Liver (tissue), 9 donors: ENCODE results near the gene CHKA. TPM values are rescaled to one million over a fixed set of nuclear protein-coding genes. Genes with fewer than 3 reads are reported as not detected.

Experiments used
- DNase-seq: peaks from one replicate; pipeline ENCODE4 v3.0.0-alpha.2; 2017; ENCODE audit warnings: low spot score
- H3K27ac ChIP-seq, 2 donors: one replicate each; pipeline ENCODE4 v1.7.0; 2013; ENCODE audit warnings: inconsistent platforms in 2 of 2, low read length in 2 of 2, control low read depth in 1 of 2, low read depth in 1 of 2, mild to moderate bottlenecking in 1 of 2
- H3K27me3 ChIP-seq, 4 donors: one replicate each; pipeline versions ENCODE4 v1.6.1 to v1.7.0; 2013; ENCODE audit warnings: low read length in 3 of 4, inconsistent platforms in 1 of 4, mild to moderate bottlenecking in 1 of 4, moderate library complexity in 1 of 4; ENCODE audit not compliant: control insufficient read depth in 4 of 4, insufficient read depth in 4 of 4
- H3K36me3 ChIP-seq, 4 donors: one replicate each; pipeline versions ENCODE4 v1.6.1 to v1.7.0; 2013; ENCODE audit warnings: low read length in 3 of 4, mild to moderate bottlenecking in 3 of 4, low read depth in 1 of 4, moderate library complexity in 1 of 4; ENCODE audit not compliant: control insufficient read depth in 4 of 4, insufficient read depth in 3 of 4
- H3K4me1 ChIP-seq, 4 donors: one replicate each; pipeline versions ENCODE4 v1.6.1 to v1.7.0; 2013; ENCODE audit warnings: low read length in 3 of 4, mild to moderate bottlenecking in 3 of 4, moderate library complexity in 1 of 4; ENCODE audit not compliant: control insufficient read depth in 4 of 4, insufficient read depth in 4 of 4
- H3K4me3 ChIP-seq, 3 donors: one replicate each; pipeline versions ENCODE4 v1.6.1 to v1.7.0; 2013; ENCODE audit warnings: low read length in 3 of 3, control low read depth in 1 of 3, low read depth in 1 of 3, mild to moderate bottlenecking in 1 of 3
- H3K9ac ChIP-seq, 2 donors: one replicate each; pipeline ENCODE4 v1.7.0; 2013; ENCODE audit warnings: low read length in 2 of 2, mild to moderate bottlenecking in 2 of 2, moderate library complexity in 2 of 2, control low read depth in 1 of 2, low read depth in 1 of 2
- H3K9me3 ChIP-seq, 4 donors: one replicate each; pipeline versions ENCODE4 v1.6.1 to v1.7.0; 2013; ENCODE audit warnings: low read length in 3 of 4; ENCODE audit not compliant: control insufficient read depth in 4 of 4
- EGR1 ChIP-seq, 2 donors: IDR thresholded peaks; 2 replicates each; pipeline ENCODE4 v1.6.1; 2016 to 2018; ENCODE audit warnings: antibody characterized with exemption in 2 of 2, low read depth in 2 of 2
- FOXA1 ChIP-seq: IDR thresholded peaks from 2 replicates; pipeline ENCODE4 v1.6.1; 2016; ENCODE audit warnings: antibody characterized with exemption
- FOXA2 ChIP-seq: IDR thresholded peaks from 2 replicates; pipeline ENCODE4 v1.6.1; 2016; ENCODE audit warnings: antibody characterized with exemption
- GABPA ChIP-seq, 2 donors: IDR thresholded peaks in 1 of 2; conservative IDR thresholded peaks in 1 of 2; 2 replicates each; pipeline ENCODE4 v1.6.1; 2016; ENCODE audit warnings: antibody characterized with exemption in 2 of 2, mild to moderate bottlenecking in 1 of 2, moderate library complexity in 1 of 2
- HNF4A ChIP-seq, 2 donors: conservative IDR thresholded peaks; 2 replicates each; pipeline ENCODE4 v1.6.1; 2016; ENCODE audit warnings: antibody characterized with exemption in 2 of 2, mild to moderate bottlenecking in 2 of 2
- HNF4G ChIP-seq: IDR thresholded peaks from 2 replicates; pipeline ENCODE4 v1.6.1; 2016; ENCODE audit warnings: antibody characterized with exemption
- JUND ChIP-seq, 2 donors: IDR thresholded peaks; 2 replicates each; pipeline ENCODE4 v1.6.1; 2016; ENCODE audit warnings: antibody characterized with exemption in 2 of 2
- NR2F2 ChIP-seq: IDR thresholded peaks from 2 replicates; pipeline ENCODE4 v1.6.1; 2016; ENCODE audit warnings: antibody characterized with exemption
- RAD21 ChIP-seq, 2 donors: IDR thresholded peaks; 2 replicates each; pipeline ENCODE4 v1.6.1; 2016; ENCODE audit warnings: antibody characterized with exemption in 2 of 2, mild to moderate bottlenecking in 2 of 2
- RXRA ChIP-seq, 2 donors: IDR thresholded peaks; 2 replicates each; pipeline ENCODE4 v1.6.1; 2017 to 2018; ENCODE audit warnings: antibody characterized with exemption in 2 of 2, mild to moderate bottlenecking in 1 of 2
- SP1 ChIP-seq: IDR thresholded peaks from 2 replicates; pipeline ENCODE4 v1.6.1; 2018; ENCODE audit warnings: antibody characterized with exemption, mild to moderate bottlenecking
- TAF1 ChIP-seq: conservative IDR thresholded peaks from 2 replicates; pipeline ENCODE4 v1.6.1; 2016; ENCODE audit warnings: antibody characterized with exemption, mild to moderate bottlenecking
- YY1 ChIP-seq: IDR thresholded peaks from 2 replicates; pipeline ENCODE4 v1.6.1; 2016; ENCODE audit warnings: antibody characterized with exemption, mild to moderate bottlenecking
- WGBS: extraction: QIAGEN DNeasy Blood & Tissue Kit; methylation state at CpG from one replicate; pipeline ENCODE4 v1.1.7; 2013; 5-methylcytosine and 5-hydroxymethylcytosine counted together
- polyA plus RNA-seq, 2 donors: library from polyadenylated mRNA; stranded (reverse) in 1 of 2; unstranded in 1 of 2; fragments of 200-250 nt in 1 of 2; fragments of >200 nt in 1 of 2; fragmentation: Nextera tagmentation in 1 of 2; extraction: Ambion mirVana in 1 of 2; gene quantifications; one replicate each; pipeline versions ENCODE4 v1.2.1 to v1.2.3, GENCODE V29; 2013 to 2015
- total RNA-seq, 2 donors: library from RNA; depleted of rRNA; stranded (reverse); fragments of >200 nt; gene quantifications; one replicate each; pipeline ENCODE4 v1.2.3, GENCODE V29; 2014
- TF ChIP-seq, protein P1 (sequence below): IDR thresholded peaks from 2 replicates; pipeline ENCODE4 v1.6.1; 2016; ENCODE audit warnings: antibody characterized with exemption
- TF ChIP-seq, protein P2 (sequence below): fragments of 150-350 bp; IDR thresholded peaks from 2 replicates; pipeline ENCODE4 v1.5.1; 2017; ENCODE audit warnings: improper control_type of control experiment, low read depth, low read length; ENCODE audit not compliant: missing input control
- TF ChIP-seq, protein P3 (sequence below): IDR thresholded peaks from 2 replicates; pipeline ENCODE4 v1.6.1; 2016; ENCODE audit warnings: antibody characterized with exemption
- TF ChIP-seq, protein P4 (sequence below): IDR thresholded peaks from 2 replicates; pipeline ENCODE4 v1.6.1; 2016; ENCODE audit warnings: antibody characterized with exemption
- TF ChIP-seq, protein P5 (sequence below): IDR thresholded peaks from 2 replicates; pipeline ENCODE4 v1.6.1; 2016; ENCODE audit warnings: antibody characterized with exemption, mild to moderate bottlenecking
- donor health status: healthy.
- donor health status: healthy.
- donor health status: healthy.
- donor health status: healthy.
- donor health status: healthy.

CHKA gene
- total and polyA plus RNA-seq, 4 donors: 11.4 to 41.9 (median 17.3) TPM

DNA sequence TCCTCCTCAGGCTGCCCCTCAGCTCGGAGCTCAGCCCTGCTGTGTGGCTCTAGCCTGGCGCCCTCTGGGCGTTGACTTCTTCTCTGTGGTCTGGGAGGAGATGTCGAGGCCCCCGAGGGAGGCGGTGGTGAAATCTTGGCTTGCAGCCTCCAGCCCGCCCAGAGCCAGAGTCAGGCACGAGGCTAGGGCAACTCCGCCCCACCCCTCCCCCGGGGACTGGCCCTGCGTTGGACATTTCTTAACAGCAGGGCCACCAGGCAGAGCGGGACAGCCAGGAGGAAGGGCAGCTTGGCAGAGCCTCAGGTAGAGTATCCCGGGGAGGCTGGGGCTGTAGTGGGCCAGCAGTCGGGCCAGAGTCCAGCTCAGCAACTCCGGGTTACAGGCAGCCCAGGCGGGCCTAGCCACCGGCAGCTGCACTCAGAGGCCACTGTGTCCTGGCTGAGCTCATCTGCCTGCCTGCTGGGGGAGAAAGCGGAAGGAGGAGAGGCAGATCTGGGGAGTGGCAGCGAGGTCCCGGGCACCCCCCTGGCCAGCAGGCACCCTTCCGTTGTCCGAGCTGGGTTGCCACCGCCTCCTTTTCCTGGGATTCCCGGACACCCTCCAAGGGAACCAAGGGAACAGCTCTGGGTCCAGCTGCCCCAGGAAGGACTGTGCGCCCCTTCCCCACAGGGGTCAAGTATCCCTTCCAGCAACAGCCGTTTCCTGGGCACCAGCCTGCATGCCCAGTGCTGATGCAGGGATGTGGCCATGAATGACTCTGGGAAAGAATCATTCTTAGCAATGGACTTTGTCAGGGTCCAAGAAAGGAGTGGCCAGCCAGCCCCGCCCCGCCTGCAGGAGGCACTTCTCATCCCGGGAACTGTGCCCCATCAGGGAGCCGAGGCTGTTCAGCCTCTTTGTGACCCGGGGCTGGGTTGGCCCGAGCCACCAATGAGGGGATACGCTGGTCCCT is 110.8 kb downstream of the CHKA start, which contains the start of gene ALDH3B1:
Gene ALDH3B1 (plus strand): TSS at position 238 of the 952 bp plus-strand sequence. CDS start 4,971 bp downstream, outside the sequence.
- no peak for TF ChIP-seq GABPA (IDR thresholded peaks at IDR 0.05 in 1 of 2, conservative IDR thresholded peaks at IDR 0.05 in 1 of 2)
- TF ChIP-seq, protein P1, sequence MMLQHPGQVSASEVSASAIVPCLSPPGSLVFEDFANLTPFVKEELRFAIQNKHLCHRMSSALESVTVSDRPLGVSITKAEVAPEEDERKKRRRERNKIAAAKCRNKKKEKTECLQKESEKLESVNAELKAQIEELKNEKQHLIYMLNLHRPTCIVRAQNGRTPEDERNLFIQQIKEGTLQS: no peak
- TF ChIP-seq FOXA1: no peak
- peak in 1 of 2 donors; percentile 59 for TF ChIP-seq RAD21 (IDR thresholded peaks at IDR 0.05)
- TF ChIP-seq TAF1: no peak
- TF ChIP-seq, protein P2, sequence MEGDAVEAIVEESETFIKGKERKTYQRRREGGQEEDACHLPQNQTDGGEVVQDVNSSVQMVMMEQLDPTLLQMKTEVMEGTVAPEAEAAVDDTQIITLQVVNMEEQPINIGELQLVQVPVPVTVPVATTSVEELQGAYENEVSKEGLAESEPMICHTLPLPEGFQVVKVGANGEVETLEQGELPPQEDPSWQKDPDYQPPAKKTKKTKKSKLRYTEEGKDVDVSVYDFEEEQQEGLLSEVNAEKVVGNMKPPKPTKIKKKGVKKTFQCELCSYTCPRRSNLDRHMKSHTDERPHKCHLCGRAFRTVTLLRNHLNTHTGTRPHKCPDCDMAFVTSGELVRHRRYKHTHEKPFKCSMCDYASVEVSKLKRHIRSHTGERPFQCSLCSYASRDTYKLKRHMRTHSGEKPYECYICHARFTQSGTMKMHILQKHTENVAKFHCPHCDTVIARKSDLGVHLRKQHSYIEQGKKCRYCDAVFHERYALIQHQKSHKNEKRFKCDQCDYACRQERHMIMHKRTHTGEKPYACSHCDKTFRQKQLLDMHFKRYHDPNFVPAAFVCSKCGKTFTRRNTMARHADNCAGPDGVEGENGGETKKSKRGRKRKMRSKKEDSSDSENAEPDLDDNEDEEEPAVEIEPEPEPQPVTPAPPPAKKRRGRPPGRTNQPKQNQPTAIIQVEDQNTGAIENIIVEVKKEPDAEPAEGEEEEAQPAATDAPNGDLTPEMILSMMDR: no peak
- peak; percentile 71 for TF ChIP-seq YY1
- no peak for TF ChIP-seq EGR1 (IDR thresholded peaks at IDR 0.05; ENCODE audit: low read depth in 2 of 2)
- TF ChIP-seq JUND (IDR thresholded peaks at IDR 0.05): peak in 1 of 2 donors; percentile 60
- peak; percentile 85 to 89 for TF ChIP-seq RXRA (IDR thresholded peaks at IDR 0.05)
- TF ChIP-seq HNF4A (conservative IDR thresholded peaks at IDR 0.05): peak; percentile 87 to 88
- peak; percentile 95 for TF ChIP-seq SP1
- TF ChIP-seq, protein P3, sequence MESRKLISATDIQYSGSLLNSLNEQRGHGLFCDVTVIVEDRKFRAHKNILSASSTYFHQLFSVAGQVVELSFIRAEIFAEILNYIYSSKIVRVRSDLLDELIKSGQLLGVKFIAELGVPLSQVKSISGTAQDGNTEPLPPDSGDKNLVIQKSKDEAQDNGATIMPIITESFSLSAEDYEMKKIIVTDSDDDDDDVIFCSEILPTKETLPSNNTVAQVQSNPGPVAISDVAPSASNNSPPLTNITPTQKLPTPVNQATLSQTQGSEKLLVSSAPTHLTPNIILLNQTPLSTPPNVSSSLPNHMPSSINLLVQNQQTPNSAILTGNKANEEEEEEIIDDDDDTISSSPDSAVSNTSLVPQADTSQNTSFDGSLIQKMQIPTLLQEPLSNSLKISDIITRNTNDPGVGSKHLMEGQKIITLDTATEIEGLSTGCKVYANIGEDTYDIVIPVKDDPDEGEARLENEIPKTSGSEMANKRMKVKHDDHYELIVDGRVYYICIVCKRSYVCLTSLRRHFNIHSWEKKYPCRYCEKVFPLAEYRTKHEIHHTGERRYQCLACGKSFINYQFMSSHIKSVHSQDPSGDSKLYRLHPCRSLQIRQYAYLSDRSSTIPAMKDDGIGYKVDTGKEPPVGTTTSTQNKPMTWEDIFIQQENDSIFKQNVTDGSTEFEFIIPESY: no peak
- TF ChIP-seq, protein P4, sequence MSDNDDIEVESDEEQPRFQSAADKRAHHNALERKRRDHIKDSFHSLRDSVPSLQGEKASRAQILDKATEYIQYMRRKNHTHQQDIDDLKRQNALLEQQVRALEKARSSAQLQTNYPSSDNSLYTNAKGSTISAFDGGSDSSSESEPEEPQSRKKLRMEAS: no peak
- TF ChIP-seq, protein P5, sequence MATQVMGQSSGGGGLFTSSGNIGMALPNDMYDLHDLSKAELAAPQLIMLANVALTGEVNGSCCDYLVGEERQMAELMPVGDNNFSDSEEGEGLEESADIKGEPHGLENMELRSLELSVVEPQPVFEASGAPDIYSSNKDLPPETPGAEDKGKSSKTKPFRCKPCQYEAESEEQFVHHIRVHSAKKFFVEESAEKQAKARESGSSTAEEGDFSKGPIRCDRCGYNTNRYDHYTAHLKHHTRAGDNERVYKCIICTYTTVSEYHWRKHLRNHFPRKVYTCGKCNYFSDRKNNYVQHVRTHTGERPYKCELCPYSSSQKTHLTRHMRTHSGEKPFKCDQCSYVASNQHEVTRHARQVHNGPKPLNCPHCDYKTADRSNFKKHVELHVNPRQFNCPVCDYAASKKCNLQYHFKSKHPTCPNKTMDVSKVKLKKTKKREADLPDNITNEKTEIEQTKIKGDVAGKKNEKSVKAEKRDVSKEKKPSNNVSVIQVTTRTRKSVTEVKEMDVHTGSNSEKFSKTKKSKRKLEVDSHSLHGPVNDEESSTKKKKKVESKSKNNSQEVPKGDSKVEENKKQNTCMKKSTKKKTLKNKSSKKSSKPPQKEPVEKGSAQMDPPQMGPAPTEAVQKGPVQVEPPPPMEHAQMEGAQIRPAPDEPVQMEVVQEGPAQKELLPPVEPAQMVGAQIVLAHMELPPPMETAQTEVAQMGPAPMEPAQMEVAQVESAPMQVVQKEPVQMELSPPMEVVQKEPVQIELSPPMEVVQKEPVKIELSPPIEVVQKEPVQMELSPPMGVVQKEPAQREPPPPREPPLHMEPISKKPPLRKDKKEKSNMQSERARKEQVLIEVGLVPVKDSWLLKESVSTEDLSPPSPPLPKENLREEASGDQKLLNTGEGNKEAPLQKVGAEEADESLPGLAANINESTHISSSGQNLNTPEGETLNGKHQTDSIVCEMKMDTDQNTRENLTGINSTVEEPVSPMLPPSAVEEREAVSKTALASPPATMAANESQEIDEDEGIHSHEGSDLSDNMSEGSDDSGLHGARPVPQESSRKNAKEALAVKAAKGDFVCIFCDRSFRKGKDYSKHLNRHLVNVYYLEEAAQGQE: peak; percentile 60
- peak; percentile 49 for TF ChIP-seq HNF4G
- no peak for TF ChIP-seq FOXA2
- TF ChIP-seq NR2F2: peak; percentile 46
- peaks cover 6 to 28% (median 22%) of the 10 kb centered on the region in 4 donors for H3K4me1 ChIP-seq
- H3K27ac ChIP-seq: peak within 1 kb of the TSS; percentile 82 to 86
- peak within 1 kb of the TSS in 1 of 2 donors; percentile 37 for H3K9ac ChIP-seq
- no peaks in the 10 kb centered on the region for H3K27me3 ChIP-seq
- H3K4me3 ChIP-seq: peak within 1 kb of the TSS in 2 of 3 donors; percentile 23 to 27
- no peaks in the 10 kb centered on the region for H3K36me3 ChIP-seq
- H3K9me3 ChIP-seq: no peaks in the 10 kb centered on the region
- 19% methylated on average over 33 of the region's 33 CpGs for WGBS
- peak; percentile 87 for DNase-seq
